ENCODE results near the gene CNTNAP5.

DNA sequence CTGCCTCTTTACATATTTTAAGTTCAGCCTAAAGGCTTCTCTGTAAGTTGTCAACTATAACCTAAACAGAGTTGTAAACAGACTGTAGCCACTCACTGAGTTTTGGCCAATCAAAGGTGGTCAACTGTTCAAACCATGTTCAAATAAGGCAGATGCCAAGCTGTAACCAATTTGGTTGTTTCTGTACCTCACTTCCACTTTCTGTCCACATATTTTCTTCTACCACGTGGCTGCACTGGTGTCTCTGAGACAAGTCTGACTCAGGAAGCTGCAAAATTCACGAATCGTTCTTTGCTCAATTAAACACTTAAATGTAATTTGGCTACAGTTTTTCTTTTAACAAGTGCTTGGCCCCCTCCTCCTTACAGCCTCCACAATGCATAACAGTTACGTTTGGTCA lies 555.2 kb downstream of the CNTNAP5 start:
- TF ChIP-seq, protein P1, sequence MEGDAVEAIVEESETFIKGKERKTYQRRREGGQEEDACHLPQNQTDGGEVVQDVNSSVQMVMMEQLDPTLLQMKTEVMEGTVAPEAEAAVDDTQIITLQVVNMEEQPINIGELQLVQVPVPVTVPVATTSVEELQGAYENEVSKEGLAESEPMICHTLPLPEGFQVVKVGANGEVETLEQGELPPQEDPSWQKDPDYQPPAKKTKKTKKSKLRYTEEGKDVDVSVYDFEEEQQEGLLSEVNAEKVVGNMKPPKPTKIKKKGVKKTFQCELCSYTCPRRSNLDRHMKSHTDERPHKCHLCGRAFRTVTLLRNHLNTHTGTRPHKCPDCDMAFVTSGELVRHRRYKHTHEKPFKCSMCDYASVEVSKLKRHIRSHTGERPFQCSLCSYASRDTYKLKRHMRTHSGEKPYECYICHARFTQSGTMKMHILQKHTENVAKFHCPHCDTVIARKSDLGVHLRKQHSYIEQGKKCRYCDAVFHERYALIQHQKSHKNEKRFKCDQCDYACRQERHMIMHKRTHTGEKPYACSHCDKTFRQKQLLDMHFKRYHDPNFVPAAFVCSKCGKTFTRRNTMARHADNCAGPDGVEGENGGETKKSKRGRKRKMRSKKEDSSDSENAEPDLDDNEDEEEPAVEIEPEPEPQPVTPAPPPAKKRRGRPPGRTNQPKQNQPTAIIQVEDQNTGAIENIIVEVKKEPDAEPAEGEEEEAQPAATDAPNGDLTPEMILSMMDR (conservative IDR thresholded peaks at IDR 0.05 in 1 of 2, IDR thresholded peaks at IDR 0.05 in 1 of 2; ENCODE audit: extremely low read depth in 1 of 2, insufficient read depth in 1 of 2, low read depth in 1 of 2, low read length in 2 of 2) = no peak
- TF ChIP-seq EZH2 (IDR thresholded peaks at IDR 0.05; ENCODE audit: borderline replicate concordance, low read length) = no peak

Data from mammary epithelial cell (primary cell).